Measurements from ENCODE around the gene GNA12. TPM values are rescaled to one million over a fixed set of nuclear protein-coding genes. Genes with fewer than 3 reads are reported as not detected.

Gene GNA12
- total RNA-seq, 4 donors from 2014 or later: 4.6 to 14.0 (median 8.9) TPM

DNA sequence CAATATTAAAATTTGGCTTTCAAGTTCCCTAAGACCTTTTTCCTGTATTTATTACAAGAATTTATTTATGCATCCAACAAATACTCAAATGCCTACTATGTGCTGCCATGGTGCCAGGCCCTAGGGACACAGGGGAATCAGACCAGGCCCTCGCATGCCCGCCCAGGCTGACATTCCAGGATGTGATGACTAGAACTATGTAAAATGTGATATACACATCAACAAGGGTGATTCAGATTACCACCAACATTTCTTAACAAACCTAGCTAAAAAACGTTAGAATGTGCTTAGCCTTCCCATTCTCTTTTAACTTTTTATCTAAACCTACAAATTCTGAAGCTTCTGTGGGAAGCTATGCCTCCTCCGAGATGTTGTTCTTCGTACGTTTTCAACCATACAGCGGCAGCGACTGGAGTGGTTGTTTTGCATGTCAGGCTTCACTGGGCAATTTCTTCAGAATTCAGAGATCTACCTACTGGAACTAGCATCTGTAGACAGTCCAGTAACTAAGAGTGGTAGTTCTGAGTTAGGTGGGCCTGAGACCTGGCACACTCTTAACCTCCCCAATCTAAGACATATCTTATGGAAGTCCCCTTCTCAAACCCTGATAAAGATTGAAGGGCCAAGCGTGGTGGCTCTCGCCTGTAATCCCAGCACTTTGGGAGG lies 22.1 kb downstream of the GNA12 start:
- DNase-seq (ENCODE audit: low spot score in 2 of 2): peak in 1 of 2 donors; percentile 67

GRCh38 chr7:2821161-2821841 lies 22.8 kb downstream of the GNA12 start:
- 28 to 34% methylated on average over 12 of the region's 12 CpGs for WGBS, 2 donors
- TF ChIP-seq, protein P1, sequence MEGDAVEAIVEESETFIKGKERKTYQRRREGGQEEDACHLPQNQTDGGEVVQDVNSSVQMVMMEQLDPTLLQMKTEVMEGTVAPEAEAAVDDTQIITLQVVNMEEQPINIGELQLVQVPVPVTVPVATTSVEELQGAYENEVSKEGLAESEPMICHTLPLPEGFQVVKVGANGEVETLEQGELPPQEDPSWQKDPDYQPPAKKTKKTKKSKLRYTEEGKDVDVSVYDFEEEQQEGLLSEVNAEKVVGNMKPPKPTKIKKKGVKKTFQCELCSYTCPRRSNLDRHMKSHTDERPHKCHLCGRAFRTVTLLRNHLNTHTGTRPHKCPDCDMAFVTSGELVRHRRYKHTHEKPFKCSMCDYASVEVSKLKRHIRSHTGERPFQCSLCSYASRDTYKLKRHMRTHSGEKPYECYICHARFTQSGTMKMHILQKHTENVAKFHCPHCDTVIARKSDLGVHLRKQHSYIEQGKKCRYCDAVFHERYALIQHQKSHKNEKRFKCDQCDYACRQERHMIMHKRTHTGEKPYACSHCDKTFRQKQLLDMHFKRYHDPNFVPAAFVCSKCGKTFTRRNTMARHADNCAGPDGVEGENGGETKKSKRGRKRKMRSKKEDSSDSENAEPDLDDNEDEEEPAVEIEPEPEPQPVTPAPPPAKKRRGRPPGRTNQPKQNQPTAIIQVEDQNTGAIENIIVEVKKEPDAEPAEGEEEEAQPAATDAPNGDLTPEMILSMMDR (IDR thresholded peaks at IDR 0.05): no peak
- TF ChIP-seq POLR2A (IDR thresholded peaks at IDR 0.05): no peak
- intact Hi-C loops (cut with DNase I; ENCODE audit: low total_unique reads): no loop called here
- H3K4me3 ChIP-seq (ENCODE audit: low read depth, poor library complexity, severe bottlenecking): no peak overlapping the region
- peak in 1 of 2 donors; percentile 63 for DNase-seq (ENCODE audit: low spot score in 2 of 2)

More for the DNA sequence above, 22.1 kb downstream of the GNA12 start:
- 85% methylated on average over 10 of the region's 10 CpGs for WGBS, 2 donors
- H3K4me3 ChIP-seq (ENCODE audit: low read depth, poor library complexity, severe bottlenecking): no peak overlapping the region
- TF ChIP-seq POLR2A (IDR thresholded peaks at IDR 0.05): no peak
- TF ChIP-seq, protein P1 (IDR thresholded peaks at IDR 0.05): no peak
- intact Hi-C loops (cut with DNase I; ENCODE audit: low total_unique reads): no loop called here

DNA sequence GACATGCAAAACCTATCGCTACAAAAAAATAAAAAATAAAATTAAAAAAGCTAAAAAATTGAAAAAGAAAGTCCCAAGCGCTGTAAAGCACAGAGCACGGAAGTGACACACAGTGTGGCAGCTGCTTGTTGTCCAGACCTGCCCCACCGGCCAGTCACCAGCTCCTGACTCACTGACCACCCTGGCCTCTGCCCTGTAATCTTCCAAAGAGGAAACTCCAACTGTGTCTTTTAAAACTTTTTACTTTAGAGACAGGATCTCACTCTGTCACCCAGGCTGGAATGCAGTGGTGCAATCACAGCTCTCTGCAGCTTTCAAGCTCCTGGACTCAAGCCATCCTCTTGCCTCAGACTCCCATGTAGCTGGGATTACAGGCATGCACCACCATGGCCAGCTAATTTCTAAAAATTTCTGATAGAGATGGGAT lies 23.6 kb downstream of the GNA12 start:
- 75 to 86% methylated on average over 4 of the region's 4 CpGs for WGBS, 2 donors

GRCh38 chr7:2819954-2820397 lies 24.1 kb downstream of the GNA12 start:
- TF ChIP-seq, protein P1 (IDR thresholded peaks at IDR 0.05): no peak
- TF ChIP-seq POLR2A (IDR thresholded peaks at IDR 0.05): no peak
- no peak overlapping the region for H3K4me3 ChIP-seq (ENCODE audit: low read depth, poor library complexity, severe bottlenecking)
- intact Hi-C loops (cut with DNase I; ENCODE audit: low total_unique reads): no loop called here
- DNase-seq (ENCODE audit: low spot score in 2 of 2): peak in 1 of 2 donors; percentile 66
- 96% methylated on average over 16 of the region's 16 CpGs for whole genome bisulfite sequencing, 2 donors

More for the DNA sequence above, 23.6 kb downstream of the GNA12 start:
- intact Hi-C loops (cut with DNase I; ENCODE audit: low total_unique reads): no loop called here
- H3K4me3 ChIP-seq (ENCODE audit: low read depth, poor library complexity, severe bottlenecking): no peak overlapping the region
- TF ChIP-seq, protein P1 (IDR thresholded peaks at IDR 0.05): no peak
- no peak for TF ChIP-seq POLR2A (IDR thresholded peaks at IDR 0.05)
- peak; percentile 86 to 95 for DNase-seq (ENCODE audit: low spot score in 2 of 2)

DNA sequence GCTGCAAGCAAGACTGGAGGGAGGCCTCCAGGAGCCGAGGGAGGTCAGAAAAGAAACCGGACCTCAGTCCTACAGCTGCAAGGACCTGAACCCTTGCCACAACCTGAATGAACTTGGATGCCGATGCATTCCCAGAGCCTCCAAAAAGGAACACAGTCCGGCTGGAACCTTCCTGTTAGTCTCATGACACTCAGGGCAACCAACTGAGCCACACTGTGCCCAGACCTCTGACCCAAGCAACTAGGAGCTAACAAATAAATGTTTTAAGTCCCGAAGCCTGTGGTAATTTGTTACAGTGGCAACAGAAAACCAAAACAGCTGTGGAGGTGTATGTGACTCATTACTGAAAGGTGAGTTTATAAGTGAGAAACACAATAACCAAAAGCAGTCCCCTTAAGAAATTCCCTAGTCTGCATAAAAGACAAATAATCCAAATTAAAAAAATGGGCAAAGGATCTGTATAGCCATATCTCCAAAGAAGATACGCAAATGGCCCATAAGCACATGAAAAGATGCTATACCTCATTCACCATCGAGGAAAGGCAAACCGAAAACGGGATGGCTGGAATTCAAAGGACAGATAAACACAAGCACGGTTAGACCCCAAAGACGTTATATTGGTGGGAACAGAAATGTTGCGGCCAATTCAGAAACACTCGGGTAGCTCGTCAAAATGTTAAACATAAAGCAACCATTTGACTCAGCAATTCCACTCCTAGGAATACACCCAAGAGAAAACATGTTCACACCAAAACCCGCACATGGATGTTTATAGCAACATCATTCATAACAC lies 24.8 kb downstream of the GNA12 start:
- 91 to 94% methylated on average over 15 of the region's 15 CpGs for WGBS, 2 donors
- peak in 1 of 2 donors; percentile 80 for DNase-seq (ENCODE audit: low spot score in 2 of 2)
- TF ChIP-seq POLR2A (IDR thresholded peaks at IDR 0.05): no peak
- TF ChIP-seq, protein P1 (IDR thresholded peaks at IDR 0.05): no peak
- intact Hi-C loops (cut with DNase I; ENCODE audit: low total_unique reads): no loop called here
- no peak overlapping the region for H3K4me3 ChIP-seq (ENCODE audit: low read depth, poor library complexity, severe bottlenecking)

All from lower leg skin (tissue), 4 donors.